BJ (cell line): ENCODE results near the gene SEMA4B. TPM values are rescaled to one million over a fixed set of nuclear protein-coding genes. Genes with fewer than 3 reads are reported as not detected.
"Not testable (repeated sequence)": the region's sequence is repeated elsewhere in the genome, so short reads cannot be mapped to it uniquely, and the experiment has no call there.

Source experiments
- CTCF ChIA-PET: fragments of 350-600 bp; formaldehyde crosslinking; extraction: SDS; loops from one replicate; lab custom pipeline; 2021; ENCODE audit warnings: antibody characterized with exemption, inconsistent platforms; lab: Yijun Ruan, JAX
- POLR2A ChIA-PET: fragments of 300-600 bp; sonication (Branson Sonifier 250); formaldehyde crosslinking; extraction: SDS; loops from one replicate; lab custom pipeline; 2021; ENCODE audit warnings: antibody characterized with exemption; lab: Charles Lee
- DNase-seq: peaks from one replicate; pipeline ENCODE4 v3.0.0-alpha.2; 2011; ENCODE audit warnings: low read depth
- H3K27me3 ChIP-seq: 2 replicates; pipeline ENCODE4 v1.6.0; 2011; ENCODE audit warnings: low read length; ENCODE audit not compliant: control insufficient read depth, insufficient read depth
- H3K36me3 ChIP-seq: 2 replicates; pipeline ENCODE4 v1.5.1; 2011; ENCODE audit warnings: low read length; ENCODE audit not compliant: control insufficient read depth, insufficient read depth
- H3K4me3 ChIP-seq: 2 replicates; pipeline ENCODE4 v1.5.1; 2011; ENCODE audit warnings: low read depth, mild to moderate bottlenecking, control low read depth, low read length
- CTCF ChIP-seq: IDR thresholded peaks from 2 replicates; pipeline ENCODE4 v1.5.1; 2011; ENCODE audit warnings: low read depth, mild to moderate bottlenecking, control low read depth, inconsistent platforms, low read length, moderate library complexity; ENCODE audit not compliant: insufficient read depth
- polyA plus RNA-seq: library from polyadenylated mRNA; depleted of rRNA; stranded (reverse); fragments of >200 nt; gene quantifications from 2 replicates; pipeline ENCODE4 v1.2.3, GENCODE V29; 2011

SEMA4B gene
- polyA plus RNA-seq, 1 experiment: 17.5 TPM

DNA sequence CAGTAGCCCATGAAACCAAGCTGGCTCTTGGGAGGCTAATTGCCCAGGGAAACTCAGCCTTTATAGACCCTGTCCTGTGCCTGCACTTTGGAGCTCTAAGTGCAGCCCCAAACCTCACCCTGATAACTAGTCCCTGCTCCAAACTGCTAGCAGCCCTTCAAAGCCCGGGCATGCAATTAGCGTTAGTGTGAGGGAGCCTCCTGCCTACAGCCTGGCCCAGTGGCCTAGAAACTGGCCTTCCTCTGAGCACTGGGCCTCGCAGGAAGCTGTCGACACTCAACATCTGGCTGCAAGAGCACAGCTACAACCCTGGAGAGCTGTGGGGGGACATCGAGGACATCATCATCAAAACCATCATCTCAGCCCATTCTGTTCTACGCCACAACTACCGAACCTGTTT lies 56.6 kb downstream of the SEMA4B start:
- POLR2A ChIA-PET: no interaction called here
- H3K27me3 ChIP-seq: peaks cover 2% of the 10 kb centered on the region; the same call in 1 of the 2 replicates
- DNase-seq: no peak
- no peak overlapping the region for H3K4me3 ChIP-seq
- CTCF ChIA-PET: interaction anchor here (1.0 kb wide), 1 partner anchor 10 kb away, joined by 3 read pairs; no protein-coding TSS in a partner anchor
- no peaks in the 10 kb centered on the region for H3K36me3 ChIP-seq
- TF ChIP-seq CTCF: no peak

- POLR2A ChIA-PET: no interaction called here
- Histone ChIP-seq H3K27me3 (peaks cover 2% of the 10 kb centered on the region; the same call in 1 of the 2 replicates), H3K4me3 (no peak overlapping the region), H3K36me3 (no peaks in the 10 kb centered on the region)
- CTCF ChIA-PET: no interaction called here
- DNase-seq: no peak
- no peak for TF ChIP-seq CTCF
Measured at GRCh38 chr15:90259524-90259923, 58.4 kb downstream of the SEMA4B start.

DNA sequence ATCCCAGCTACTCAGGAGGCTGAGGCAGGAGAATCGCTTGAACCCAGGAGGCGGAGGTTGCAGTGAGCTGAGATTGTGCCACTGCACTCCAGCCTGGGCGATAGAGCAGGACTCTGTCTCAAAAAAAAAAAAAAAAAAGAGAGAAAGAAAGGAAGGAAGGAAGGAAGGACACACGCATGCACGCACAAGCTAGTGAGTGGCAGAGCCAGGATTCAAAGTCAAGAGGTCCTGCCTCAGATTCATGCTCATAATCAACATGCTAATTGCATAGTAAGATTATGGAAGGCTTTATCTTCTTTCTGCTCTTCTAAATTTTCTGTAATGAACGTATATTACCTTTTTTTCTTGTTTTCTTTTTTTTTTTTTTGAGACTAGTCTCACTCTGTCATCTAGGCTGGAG lies 59.6 kb downstream of the SEMA4B start:
- CTCF ChIA-PET: not testable (repeated sequence)

DNA sequence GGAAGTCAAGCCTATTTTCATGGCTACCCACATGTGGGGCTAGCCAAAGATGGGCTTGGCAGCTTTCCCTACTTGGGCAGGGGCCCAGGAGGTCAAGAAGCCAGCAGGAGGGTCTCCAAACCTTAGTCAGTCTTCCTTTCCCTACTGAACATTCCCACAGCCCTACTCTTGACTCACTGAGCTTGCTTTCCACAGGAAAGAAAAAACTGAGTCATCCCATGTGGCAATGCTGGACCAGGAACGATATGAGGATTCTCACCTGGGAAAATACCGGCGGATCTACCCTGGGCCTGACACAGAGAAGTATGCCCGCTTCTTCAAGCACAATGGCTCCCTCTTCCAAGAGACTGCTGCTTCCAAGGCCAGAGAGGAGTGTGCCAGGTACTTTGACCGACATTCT lies 60.7 kb downstream of the SEMA4B start:
- ChIA-PET POLR2A (no interaction called here), CTCF (interaction anchor here (1.7 to 1.8 kb wide), 2 partner anchors 9 to 32 kb away, joined by 4 read pairs; no protein-coding TSS in a partner anchor)
- Histone ChIP-seq H3K36me3 (no peaks in the 10 kb centered on the region), H3K4me3 (no peak overlapping the region), H3K27me3 (no peaks in the 10 kb centered on the region)
- DNase-seq: no peak
- no peak for TF ChIP-seq CTCF

More for the DNA sequence above, 59.6 kb downstream of the SEMA4B start:
- H3K4me3 ChIP-seq, DNase-seq, POLR2A ChIA-PET, H3K27me3 ChIP-seq, H3K36me3 ChIP-seq: not testable (repeated sequence)

GRCh38 chr15:90262426-90262825 lies 61.3 kb downstream of the SEMA4B start:
- H3K4me3 ChIP-seq: no peak overlapping the region
- DNase-seq: no peak
- ChIA-PET POLR2A (no interaction called here), CTCF (interaction anchor here (1.7 to 1.8 kb wide), 2 partner anchors 10 to 31 kb away, joined by 4 read pairs; no protein-coding TSS in a partner anchor)
- no peaks in the 10 kb centered on the region for H3K36me3 ChIP-seq
- H3K27me3 ChIP-seq: no peaks in the 10 kb centered on the region
- TF ChIP-seq CTCF: no peak

DNA sequence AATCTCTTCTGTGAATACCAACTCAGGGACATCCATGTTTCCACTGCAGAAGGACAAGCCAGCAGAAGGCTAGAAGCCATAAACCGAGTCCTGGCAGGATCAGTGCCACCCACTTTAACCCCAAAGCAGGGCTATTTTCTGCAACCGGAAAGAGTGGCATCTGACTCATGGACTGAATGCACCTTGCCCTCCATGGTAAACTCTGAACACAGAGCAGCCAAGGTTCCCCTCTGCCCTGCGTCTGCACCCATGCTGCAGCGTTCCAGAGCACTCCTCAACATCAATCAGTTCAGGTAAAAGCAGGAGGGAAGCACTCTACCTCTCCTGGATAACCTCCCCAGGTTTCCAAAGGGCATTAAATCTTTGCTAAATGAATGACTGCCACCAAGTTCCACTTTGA lies 63.5 kb downstream of the SEMA4B start:
- H3K36me3 ChIP-seq: no peaks in the 10 kb centered on the region
- ChIA-PET POLR2A (no interaction called here), CTCF (no interaction called here)
- no peak for DNase-seq
- H3K27me3 ChIP-seq: no peaks in the 10 kb centered on the region
- H3K4me3 ChIP-seq: peak overlapping the region; percentile 74
- TF ChIP-seq CTCF: no peak
